SK-N-SH treated with all-trans-retinoic acid at 6 μM for 48 hours (cell line): ENCODE data around the gene TWIST2.

Experiments used
- ATAC-seq: fragments of 200-7000 bp; cut with Tn5 transposase; 3 replicates; pipeline ENCODE4 v1.9.1; 2020; ENCODE audit warnings: mild to moderate bottlenecking, moderate library complexity
- BACH2 ChIP-seq: fragments of 250-450 bp; sonication (Bioruptor Pico); IDR thresholded peaks from 2 replicates; pipeline ENCODE4 v1.9.0; 2021; ENCODE audit warnings: mild to moderate bottlenecking, borderline replicate concordance
- CREB5 ChIP-seq: fragments of 250-450 bp; sonication (Bioruptor Pico); IDR thresholded peaks from 2 replicates; pipeline ENCODE4 v1.5.1; 2020; ENCODE audit warnings: low read depth, mild to moderate bottlenecking, moderate library complexity
- CSDC2 ChIP-seq: fragments of 250-450 bp; sonication (Bioruptor Pico); IDR thresholded peaks from 2 replicates; pipeline ENCODE4 v1.5.0; 2020; ENCODE audit warnings: mild to moderate bottlenecking, moderate library complexity
- CSRNP3 ChIP-seq: fragments of 250-450 bp; sonication (Bioruptor Pico); IDR thresholded peaks from 2 replicates; pipeline ENCODE4 v1.5.1; 2021; ENCODE audit warnings: mild to moderate bottlenecking, moderate library complexity
- GLIS3 ChIP-seq: fragments of 250-450 bp; sonication (Bioruptor Pico); IDR thresholded peaks from 2 replicates; pipeline ENCODE4 v1.5.0; 2020; ENCODE audit warnings: mild to moderate bottlenecking, moderate library complexity
- ISL1 ChIP-seq: fragments of 250-450 bp; sonication (Bioruptor Pico); IDR thresholded peaks from 2 replicates; pipeline ENCODE4 v2.1.2; 2022; ENCODE audit warnings: mild to moderate bottlenecking, moderate library complexity
- PPARA ChIP-seq: fragments of 250-450 bp; sonication (Bioruptor Pico); IDR thresholded peaks from 2 replicates; pipeline ENCODE4 v1.5.0; 2020; ENCODE audit warnings: mild to moderate bottlenecking, borderline replicate concordance
- RARB ChIP-seq: fragments of 250-450 bp; sonication (Bioruptor Pico); IDR thresholded peaks from 2 replicates; pipeline ENCODE4 v1.8.0; 2021; ENCODE audit warnings: mild to moderate bottlenecking, moderate library complexity
- TCF4 ChIP-seq: fragments of 250-450 bp; sonication (Bioruptor Pico); IDR thresholded peaks from 2 replicates; pipeline ENCODE4 v1.8.0; 2021; ENCODE audit warnings: mild to moderate bottlenecking, moderate library complexity, borderline replicate concordance
- TOX ChIP-seq: fragments of 250-450 bp; sonication (Bioruptor Pico); IDR thresholded peaks from 2 replicates; pipeline ENCODE4 v1.8.0; 2021; ENCODE audit warnings: mild to moderate bottlenecking, moderate library complexity, borderline replicate concordance
- ZFP3 ChIP-seq: fragments of 250-450 bp; sonication (Bioruptor Pico); IDR thresholded peaks from 2 replicates; pipeline ENCODE4 v1.5.0; 2020; ENCODE audit warnings: mild to moderate bottlenecking, moderate library complexity
- ZFP30 ChIP-seq: fragments of 450-650 bp; formaldehyde crosslinking; IDR thresholded peaks from 2 replicates; pipeline ENCODE4 v1.5.0; 2022; ENCODE audit warnings: mild to moderate bottlenecking, moderate library complexity
- ZNF565 ChIP-seq: fragments of 450-650 bp; formaldehyde crosslinking; conservative IDR thresholded peaks from 2 replicates; pipeline ENCODE4 v1.5.0; 2020; ENCODE audit warnings: low read depth, mild to moderate bottlenecking, moderate library complexity
- ZNF70 ChIP-seq: fragments of 450-650 bp; formaldehyde crosslinking; IDR thresholded peaks from 2 replicates; pipeline ENCODE4 v1.5.0; 2020; ENCODE audit warnings: mild to moderate bottlenecking, moderate library complexity
- ZNF8 ChIP-seq: fragments of 450-650 bp; formaldehyde crosslinking; IDR thresholded peaks from 2 replicates; pipeline ENCODE4 v1.5.0; 2020; ENCODE audit warnings: mild to moderate bottlenecking, moderate library complexity
- TF ChIP-seq, protein P1 (sequence below): fragments of 250-450 bp; sonication (Bioruptor Pico); IDR thresholded peaks from 2 replicates; pipeline ENCODE4 v1.5.0; 2020; ENCODE audit warnings: mild to moderate bottlenecking, moderate library complexity
- TF ChIP-seq, protein P2 (sequence below): fragments of 250-450 bp; sonication (Bioruptor Pico); IDR thresholded peaks from 2 replicates; pipeline ENCODE4 v1.8.0; 2021; ENCODE audit warnings: low read depth, mild to moderate bottlenecking, moderate library complexity, borderline replicate concordance
- TF ChIP-seq, protein P3 (sequence below): fragments of 250-450 bp; sonication (Bioruptor Pico); IDR thresholded peaks from 2 replicates; pipeline ENCODE4 v1.8.0; 2020; ENCODE audit warnings: mild to moderate bottlenecking, moderate library complexity, borderline replicate concordance

The TWIST2 gene

DNA sequence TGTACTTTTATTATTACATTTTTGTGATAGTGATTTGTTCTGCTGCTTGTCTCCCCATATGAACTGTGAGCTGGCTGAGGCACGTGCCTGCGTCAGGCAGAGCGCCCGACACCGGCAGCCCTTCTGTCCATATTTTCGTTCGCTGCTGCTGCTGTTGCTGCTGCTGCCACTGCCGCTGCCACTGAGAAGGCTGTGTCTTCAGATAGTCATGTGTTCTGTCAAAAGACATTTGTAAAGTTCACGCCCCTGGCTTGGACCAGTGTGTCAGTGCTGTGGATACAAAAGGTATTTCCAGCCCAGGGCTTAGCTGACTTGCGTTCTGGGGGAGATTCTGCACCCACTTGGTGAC is 47.0 kb downstream of the TWIST2 start:
- TF ChIP-seq ISL1 (CRISPR knock-in tag) (no peak), TOX (CRISPR knock-in tag) (no peak), TCF4 (CRISPR knock-in tag) (no peak), ZFP30 (CRISPR knock-in tag) (no peak), CREB5 (CRISPR knock-in tag) (no peak), RARB (CRISPR knock-in tag) (no peak), CSRNP3 (no peak), ZNF70 (CRISPR knock-in tag) (no peak), ZNF565 (CRISPR knock-in tag) (no peak)
- TF ChIP-seq, protein P1, sequence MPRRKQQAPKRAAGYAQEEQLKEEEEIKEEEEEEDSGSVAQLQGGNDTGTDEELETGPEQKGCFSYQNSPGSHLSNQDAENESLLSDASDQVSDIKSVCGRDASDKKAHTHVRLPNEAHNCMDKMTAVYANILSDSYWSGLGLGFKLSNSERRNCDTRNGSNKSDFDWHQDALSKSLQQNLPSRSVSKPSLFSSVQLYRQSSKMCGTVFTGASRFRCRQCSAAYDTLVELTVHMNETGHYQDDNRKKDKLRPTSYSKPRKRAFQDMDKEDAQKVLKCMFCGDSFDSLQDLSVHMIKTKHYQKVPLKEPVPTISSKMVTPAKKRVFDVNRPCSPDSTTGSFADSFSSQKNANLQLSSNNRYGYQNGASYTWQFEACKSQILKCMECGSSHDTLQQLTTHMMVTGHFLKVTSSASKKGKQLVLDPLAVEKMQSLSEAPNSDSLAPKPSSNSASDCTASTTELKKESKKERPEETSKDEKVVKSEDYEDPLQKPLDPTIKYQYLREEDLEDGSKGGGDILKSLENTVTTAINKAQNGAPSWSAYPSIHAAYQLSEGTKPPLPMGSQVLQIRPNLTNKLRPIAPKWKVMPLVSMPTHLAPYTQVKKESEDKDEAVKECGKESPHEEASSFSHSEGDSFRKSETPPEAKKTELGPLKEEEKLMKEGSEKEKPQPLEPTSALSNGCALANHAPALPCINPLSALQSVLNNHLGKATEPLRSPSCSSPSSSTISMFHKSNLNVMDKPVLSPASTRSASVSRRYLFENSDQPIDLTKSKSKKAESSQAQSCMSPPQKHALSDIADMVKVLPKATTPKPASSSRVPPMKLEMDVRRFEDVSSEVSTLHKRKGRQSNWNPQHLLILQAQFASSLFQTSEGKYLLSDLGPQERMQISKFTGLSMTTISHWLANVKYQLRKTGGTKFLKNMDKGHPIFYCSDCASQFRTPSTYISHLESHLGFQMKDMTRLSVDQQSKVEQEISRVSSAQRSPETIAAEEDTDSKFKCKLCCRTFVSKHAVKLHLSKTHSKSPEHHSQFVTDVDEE, result no peak
- TF ChIP-seq, protein P2, sequence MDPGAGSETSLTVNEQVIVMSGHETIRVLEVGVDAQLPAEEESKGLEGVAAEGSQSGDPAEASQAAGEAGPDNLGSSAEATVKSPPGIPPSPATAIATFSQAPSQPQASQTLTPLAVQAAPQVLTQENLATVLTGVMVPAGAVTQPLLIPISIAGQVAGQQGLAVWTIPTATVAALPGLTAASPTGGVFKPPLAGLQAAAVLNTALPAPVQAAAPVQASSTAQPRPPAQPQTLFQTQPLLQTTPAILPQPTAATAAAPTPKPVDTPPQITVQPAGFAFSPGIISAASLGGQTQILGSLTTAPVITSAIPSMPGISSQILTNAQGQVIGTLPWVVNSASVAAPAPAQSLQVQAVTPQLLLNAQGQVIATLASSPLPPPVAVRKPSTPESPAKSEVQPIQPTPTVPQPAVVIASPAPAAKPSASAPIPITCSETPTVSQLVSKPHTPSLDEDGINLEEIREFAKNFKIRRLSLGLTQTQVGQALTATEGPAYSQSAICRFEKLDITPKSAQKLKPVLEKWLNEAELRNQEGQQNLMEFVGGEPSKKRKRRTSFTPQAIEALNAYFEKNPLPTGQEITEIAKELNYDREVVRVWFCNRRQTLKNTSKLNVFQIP, result no peak
- TF ChIP-seq, all 23 proteins: peak for 0

GRCh38 chr2:238895361-238895882 is 47.5 kb downstream of the TWIST2 start:
- TF ChIP-seq ISL1 (CRISPR knock-in tag) (no peak), TCF4 (CRISPR knock-in tag) (no peak), CSDC2 (CRISPR knock-in tag) (no peak), ZNF8 (CRISPR knock-in tag) (no peak)
- TF ChIP-seq, protein P3, sequence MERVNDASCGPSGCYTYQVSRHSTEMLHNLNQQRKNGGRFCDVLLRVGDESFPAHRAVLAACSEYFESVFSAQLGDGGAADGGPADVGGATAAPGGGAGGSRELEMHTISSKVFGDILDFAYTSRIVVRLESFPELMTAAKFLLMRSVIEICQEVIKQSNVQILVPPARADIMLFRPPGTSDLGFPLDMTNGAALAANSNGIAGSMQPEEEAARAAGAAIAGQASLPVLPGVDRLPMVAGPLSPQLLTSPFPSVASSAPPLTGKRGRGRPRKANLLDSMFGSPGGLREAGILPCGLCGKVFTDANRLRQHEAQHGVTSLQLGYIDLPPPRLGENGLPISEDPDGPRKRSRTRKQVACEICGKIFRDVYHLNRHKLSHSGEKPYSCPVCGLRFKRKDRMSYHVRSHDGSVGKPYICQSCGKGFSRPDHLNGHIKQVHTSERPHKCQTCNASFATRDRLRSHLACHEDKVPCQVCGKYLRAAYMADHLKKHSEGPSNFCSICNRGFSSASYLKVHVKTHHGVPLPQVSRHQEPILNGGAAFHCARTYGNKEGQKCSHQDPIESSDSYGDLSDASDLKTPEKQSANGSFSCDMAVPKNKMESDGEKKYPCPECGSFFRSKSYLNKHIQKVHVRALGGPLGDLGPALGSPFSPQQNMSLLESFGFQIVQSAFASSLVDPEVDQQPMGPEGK, result no peak
- TF ChIP-seq, protein P2, result no peak
- no peak for ATAC-seq

More for the DNA sequence above, 47.0 kb downstream of the TWIST2 start:
- ATAC-seq, result no peak

DNA sequence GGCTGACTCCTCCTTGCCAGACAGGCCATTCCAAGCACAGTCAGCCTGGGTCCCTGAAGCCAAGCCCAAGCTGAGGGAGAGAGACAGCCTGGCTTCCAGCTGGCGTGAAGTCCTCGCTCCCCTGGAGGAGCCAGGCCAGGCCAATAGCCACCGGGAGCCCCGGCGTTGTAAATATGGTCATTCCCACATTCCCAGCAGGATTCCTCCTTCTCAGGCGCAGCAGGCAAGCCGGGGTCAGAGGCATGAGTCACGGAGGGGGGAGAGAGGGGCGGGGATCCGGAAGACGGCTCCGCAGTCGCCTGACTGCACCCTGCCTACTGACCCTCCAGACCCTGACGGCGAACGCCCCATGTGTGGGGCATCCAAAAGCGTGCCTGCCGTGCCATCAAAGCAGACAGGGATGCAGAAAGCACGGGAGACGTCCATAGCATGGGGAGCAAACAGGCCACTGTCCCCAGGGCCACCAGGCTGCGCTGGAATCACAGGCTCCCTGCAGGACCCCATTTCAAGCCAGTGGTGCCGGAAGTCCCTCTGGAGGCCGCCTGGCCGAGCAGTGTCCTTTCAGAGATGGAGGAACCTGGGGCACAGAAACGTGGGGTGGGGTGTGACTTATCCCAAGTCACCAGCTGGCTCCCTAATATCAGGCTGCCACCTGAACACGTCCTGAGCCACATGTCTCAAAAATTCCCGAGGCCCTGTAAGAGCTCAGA is 48.2 kb downstream of the TWIST2 start:
- ATAC-seq, result no peak
- TF ChIP-seq ZFP3 (CRISPR knock-in tag) (no peak), CSRNP3 (no peak), ZNF70 (CRISPR knock-in tag) (no peak), TOX (CRISPR knock-in tag) (no peak), GLIS3 (CRISPR knock-in tag) (no peak), ZNF565 (CRISPR knock-in tag) (no peak), TCF4 (CRISPR knock-in tag) (no peak), RARB (CRISPR knock-in tag) (no peak), ISL1 (CRISPR knock-in tag) (no peak), BACH2 (CRISPR knock-in tag) (no peak), CREB5 (CRISPR knock-in tag) (no peak), PPARA (no peak)
- TF ChIP-seq, protein P1, result no peak
